Keratinocyte (primary cell): ENCODE results near the gene CLDN24. TPM values are rescaled to one million over a fixed set of nuclear protein-coding genes. Genes with fewer than 3 reads are reported as not detected.

ENCODE experiments used
- DNase-seq: peaks from one replicate; pipeline ENCODE4 v3.0.0-alpha.2; 2011; ENCODE audit warnings: low read depth, missing footprints, low spot score
- FAIRE-seq: peaks from 2 replicates; lab custom pipeline; 2011; peaks lifted over from hg19 to GRCh38; lab: Jason Lieb, UNC
- H2AFZ ChIP-seq: 2 replicates; pipeline ENCODE4 v1.6.0; 2012; ENCODE audit warnings: low read length, control low read depth, inconsistent platforms; ENCODE audit not compliant: control insufficient read depth
- H3K27ac ChIP-seq: 2 replicates; pipeline ENCODE4 v1.5.1; 2011; ENCODE audit warnings: low read length; ENCODE audit not compliant: control insufficient read depth, insufficient read depth
- H3K27me3 ChIP-seq: 3 replicates; pipeline ENCODE4 v1.6.0; 2011; ENCODE audit warnings: low read length; ENCODE audit not compliant: control insufficient read depth, insufficient read depth; ENCODE audit errors: extremely low read depth
- H3K36me3 ChIP-seq, 2 experiments: 2 replicates in 1 of 2; 3 replicates in 1 of 2; pipeline ENCODE4 v1.5.1; 2011; ENCODE audit warnings: low read length in 2 of 2, mild to moderate bottlenecking in 1 of 2; ENCODE audit not compliant: control insufficient read depth in 2 of 2, insufficient read depth in 2 of 2; ENCODE audit errors: extremely low read depth in 1 of 2
- H3K4me1 ChIP-seq: 3 replicates; pipeline ENCODE4 v1.5.1; 2011; ENCODE audit warnings: low read length; ENCODE audit not compliant: control insufficient read depth, insufficient read depth; ENCODE audit errors: extremely low read depth
- H3K4me2 ChIP-seq: 3 replicates; pipeline ENCODE4 v1.6.0; 2011; ENCODE audit warnings: low read depth, low read length; ENCODE audit not compliant: control insufficient read depth, insufficient read depth; ENCODE audit errors: extremely low read depth
- H3K4me3 ChIP-seq, 3 experiments: fragments of 200-600 bp in 1 of 3; sonication (generic) in 1 of 3; 2 replicates in 2 of 3; 3 replicates in 1 of 3; pipeline ENCODE4 v1.5.1; 2011 to 2016; ENCODE audit warnings: low read length in 3 of 3, mild to moderate bottlenecking in 3 of 3, control low read depth in 2 of 3, inconsistent platforms in 1 of 3, low read depth in 1 of 3, mixed read lengths in 1 of 3, mixed run types in 1 of 3, moderate library complexity in 1 of 3; ENCODE audit not compliant: control insufficient read depth in 2 of 3, insufficient read depth in 2 of 3; ENCODE audit errors: extremely low read depth in 1 of 3
- H3K79me2 ChIP-seq: 2 replicates; pipeline ENCODE4 v1.6.0; 2012; ENCODE audit warnings: low read length; ENCODE audit not compliant: control insufficient read depth, insufficient read depth
- H3K9ac ChIP-seq: 3 replicates; pipeline ENCODE4 v1.6.0; 2011; ENCODE audit warnings: low read length; ENCODE audit not compliant: control insufficient read depth, insufficient read depth; ENCODE audit errors: extremely low read depth
- H3K9me1 ChIP-seq: 3 replicates; pipeline ENCODE4 v1.6.0; 2011; ENCODE audit warnings: low read length; ENCODE audit not compliant: control insufficient read depth, insufficient read depth; ENCODE audit errors: extremely low read depth
- H3K9me3 ChIP-seq: 2 replicates; pipeline ENCODE4 v1.5.1; 2012; ENCODE audit warnings: low read depth, low read length; ENCODE audit not compliant: control insufficient read depth
- H4K20me1 ChIP-seq: 3 replicates; pipeline ENCODE4 v1.6.0; 2011; ENCODE audit warnings: low read length; ENCODE audit not compliant: control insufficient read depth, insufficient read depth; ENCODE audit errors: extremely low read depth
- CTCF ChIP-seq, 3 experiments: IDR thresholded peaks in 1 of 3; conservative IDR thresholded peaks in 1 of 3; optimal IDR thresholded peaks in 1 of 3; 2 replicates in 2 of 3; 3 replicates in 1 of 3; pipeline versions ENCODE3 to v1.5.1; 2011; ENCODE audit warnings: low read length in 3 of 3, mild to moderate bottlenecking in 3 of 3, moderate library complexity in 2 of 3, control low read depth in 1 of 3, inconsistent platforms in 1 of 3; ENCODE audit not compliant: insufficient read depth in 2 of 3; ENCODE audit errors: extremely low read depth in 1 of 3
- EZH2 ChIP-seq: IDR thresholded peaks from one replicate; pipeline ENCODE4 v1.6.1; 2012; ENCODE audit warnings: inconsistent platforms, mild to moderate bottlenecking, low read length, moderate library complexity
- dilution Hi-C: fragments of 300-500 bp; cut with MboI; formaldehyde crosslinking; loops from one replicate; pipeline ENCODE4 v1.7.0; 2020; ENCODE audit warnings: low sequenced_read_pairs; ENCODE audit not compliant: extremely low pct_ligation_motif_present
- polyA plus RNA-seq, 5 experiments: library from polyadenylated mRNA; depleted of rRNA in 3 of 5; stranded (reverse) in 3 of 5; stranded (forward) in 1 of 5; unstranded in 1 of 5; fragments of >200 nt; gene quantifications; 1 replicate in 1 of 5; 2 replicates in 3 of 5; 3 replicates in 1 of 5; pipeline versions ENCODE4 v1.2.1 to v1.2.3, GENCODE V29; 2011 to 2012; ENCODE audit warnings: missing spikeins in 2 of 5, low read depth in 1 of 5, low replicate concordance in 1 of 5

The CLDN24 gene
- polyA plus RNA-seq, 1 donor (not counting 4 experiments of a cell fraction or from before 2014, with no cell fraction given), result not detected

- no peak overlapping the region for H2AFZ ChIP-seq
- DNase-seq (no peak), FAIRE-seq (no peak)
- H3K9ac ChIP-seq, result no peak overlapping the region
- H4K20me1 ChIP-seq, result no peaks in the 10 kb centered on the region
- H3K27me3 ChIP-seq, result no peaks in the 10 kb centered on the region
- no peak overlapping the region for H3K27ac ChIP-seq
- H3K9me1 ChIP-seq, result no peaks in the 10 kb centered on the region
- no peak overlapping the region for H3K4me3 ChIP-seq
- no peaks in the 10 kb centered on the region for H3K79me2 ChIP-seq
- no peak overlapping the region for H3K4me2 ChIP-seq
- no peaks in the 10 kb centered on the region for H3K9me3 ChIP-seq
- H3K36me3 ChIP-seq, result peaks cover 9 to 13% of the 10 kb centered on the region in 2 experiments
- TF ChIP-seq EZH2 (no peak), CTCF (optimal IDR thresholded peaks at IDR 0.05 in 1 of 3, IDR thresholded peaks at IDR 0.05 in 1 of 3, conservative IDR thresholded peaks at IDR 0.05 in 1 of 3; ENCODE audit: extremely low read depth in 1 of 3, insufficient read depth in 2 of 3, low read length in 3 of 3) (no peak)
- no peaks in the 10 kb centered on the region for H3K4me1 ChIP-seq
- dilution Hi-C loops, result no loop called here
Measured at GRCh38 chr4:183312841-183313240, 9.4 kb downstream of the CLDN24 start.

- Histone ChIP-seq H3K4me2 (no peak overlapping the region), H3K36me3 (no peaks in the 10 kb centered on the region), H4K20me1 (no peaks in the 10 kb centered on the region), H3K9me3 (no peaks in the 10 kb centered on the region), H2AFZ (no peak overlapping the region), H3K27ac (no peak overlapping the region), H3K9ac (no peak overlapping the region), H3K4me3 (no peak overlapping the region), H3K27me3 (no peaks in the 10 kb centered on the region), H3K79me2 (no peaks in the 10 kb centered on the region), H3K4me1 (no peaks in the 10 kb centered on the region), H3K9me1 (no peaks in the 10 kb centered on the region)
- dilution Hi-C loops, result no loop called here
- FAIRE-seq, result no peak
- DNase-seq, result no peak
- TF ChIP-seq CTCF (optimal IDR thresholded peaks at IDR 0.05 in 1 of 3, IDR thresholded peaks at IDR 0.05 in 1 of 3, conservative IDR thresholded peaks at IDR 0.05 in 1 of 3; ENCODE audit: extremely low read depth in 1 of 3, insufficient read depth in 2 of 3, low read length in 3 of 3) (no peak), EZH2 (no peak)
Measured at GRCh38 chr4:183306811-183307210, 15.4 kb downstream of the CLDN24 start.
